ENCODE data around the gene IGF2BP3. TPM values are rescaled to one million over a fixed set of nuclear protein-coding genes. Genes with fewer than 3 reads are reported as not detected.
A peak's percentile ranks its signal among the peaks of the same experiment; 100 is the strongest.

The IGF2BP3 gene
- total RNA-seq, 2 donors from 2014 or later = 0.39 to 0.56 TPM

DNA sequence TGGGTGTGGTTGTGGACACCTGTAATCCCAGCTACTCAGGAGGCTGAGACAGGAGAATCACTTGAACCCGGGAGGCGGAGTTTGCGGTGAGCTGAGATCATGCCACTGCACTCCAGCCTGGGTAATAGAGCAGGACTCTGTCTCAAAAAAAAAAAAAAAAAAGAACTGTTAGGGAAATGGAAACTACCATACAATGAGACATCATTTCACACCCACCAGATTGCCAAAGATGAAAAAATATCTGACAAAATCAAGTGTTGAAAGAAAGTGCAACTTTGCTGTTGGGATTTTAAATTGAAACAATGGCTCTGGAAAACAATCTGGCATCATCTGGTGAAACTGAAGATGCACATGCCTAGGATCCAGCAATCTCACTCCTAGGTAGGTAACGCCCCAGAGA is 187.2 kb downstream of the IGF2BP3 start:
- peak in 1 of 2 donors; percentile 62 for ATAC-seq
- Mint-ChIP-seq H3K27ac (no peak overlapping the region), H3K36me3 (no peaks in the 10 kb centered on the region), H3K9me3 (no peaks in the 10 kb centered on the region)
- no peak for DNase-seq (ENCODE audit: low spot score in 2 of 2)

DNA sequence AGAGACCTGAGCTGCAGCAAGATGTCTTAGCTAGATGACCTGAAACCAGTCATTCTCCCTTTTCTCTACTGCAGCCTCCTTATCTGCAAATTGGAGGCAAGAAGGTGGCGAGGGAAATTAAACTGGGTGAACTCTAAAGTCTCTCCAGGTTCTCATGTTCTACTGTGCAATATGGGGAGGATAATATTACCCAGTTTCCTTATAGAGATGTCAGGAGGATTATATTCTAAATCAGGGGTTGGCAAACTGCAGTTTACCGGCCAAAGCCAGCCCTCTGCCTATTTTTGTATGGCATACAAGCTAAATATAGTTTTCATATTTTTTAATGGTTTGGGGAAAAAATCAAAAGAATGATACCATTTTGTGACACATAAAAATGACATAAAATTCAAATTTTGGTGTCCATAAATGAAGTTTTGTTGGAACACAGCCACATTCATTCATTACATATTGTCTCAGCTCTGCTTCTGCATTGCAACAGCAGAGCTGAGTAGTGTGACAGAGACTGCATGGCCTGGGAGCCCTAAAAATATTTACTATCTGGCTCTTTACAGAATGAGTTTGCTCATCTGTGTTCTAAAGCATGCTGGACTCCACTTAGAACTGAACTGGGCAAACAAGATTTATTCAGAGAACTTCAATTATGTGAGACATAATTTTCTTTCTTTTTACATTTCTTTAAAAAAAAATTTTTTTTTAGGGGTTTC is 190.3 kb downstream of the IGF2BP3 start:
- DNase-seq (ENCODE audit: low spot score in 2 of 2) (no peak), ATAC-seq (no peak)

DNA sequence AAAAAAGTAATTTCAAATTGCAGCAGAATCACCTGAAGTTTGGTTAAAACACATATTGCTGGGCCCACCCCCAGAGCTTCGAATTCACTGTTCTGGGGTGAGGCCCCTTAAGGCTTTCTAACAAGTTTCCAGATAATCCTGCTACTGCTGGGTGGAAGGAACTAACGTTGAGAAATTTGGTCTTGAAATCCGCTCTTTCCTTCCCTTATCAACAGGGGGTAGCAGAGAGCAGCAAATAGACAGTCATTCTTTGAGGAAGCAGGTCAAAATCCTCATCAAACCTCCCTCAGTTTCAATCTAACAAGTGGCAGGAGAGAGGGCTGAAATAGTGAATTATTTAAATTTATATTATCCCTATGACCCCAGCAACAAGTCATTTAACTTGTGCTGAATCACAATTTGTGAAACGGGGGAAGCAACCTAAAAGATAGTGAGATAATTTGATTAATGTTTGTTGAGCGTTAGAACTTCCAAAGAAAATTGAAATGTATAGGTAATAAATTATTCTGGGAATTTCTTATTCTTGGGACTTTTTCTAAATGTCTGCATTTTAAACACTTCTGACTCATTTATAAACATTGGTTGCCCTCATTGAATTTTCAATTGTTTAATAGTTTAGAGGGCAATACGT is 192.8 kb downstream of the IGF2BP3 start:
- ATAC-seq (peak; percentile 30 to 40), DNase-seq (ENCODE audit: low spot score in 2 of 2) (peak in 1 of 2 donors; percentile 51)
- H3K36me3 Mint-ChIP-seq = no peaks in the 10 kb centered on the region
- no peaks in the 10 kb centered on the region for H3K9me3 Mint-ChIP-seq
- no peak overlapping the region for H3K27ac Mint-ChIP-seq

More for the DNA sequence above, 190.3 kb downstream of the IGF2BP3 start:
- Mint-ChIP-seq H3K36me3 (no peaks in the 10 kb centered on the region), H3K9me3 (no peaks in the 10 kb centered on the region), H3K27ac (no peak overlapping the region)

DNA sequence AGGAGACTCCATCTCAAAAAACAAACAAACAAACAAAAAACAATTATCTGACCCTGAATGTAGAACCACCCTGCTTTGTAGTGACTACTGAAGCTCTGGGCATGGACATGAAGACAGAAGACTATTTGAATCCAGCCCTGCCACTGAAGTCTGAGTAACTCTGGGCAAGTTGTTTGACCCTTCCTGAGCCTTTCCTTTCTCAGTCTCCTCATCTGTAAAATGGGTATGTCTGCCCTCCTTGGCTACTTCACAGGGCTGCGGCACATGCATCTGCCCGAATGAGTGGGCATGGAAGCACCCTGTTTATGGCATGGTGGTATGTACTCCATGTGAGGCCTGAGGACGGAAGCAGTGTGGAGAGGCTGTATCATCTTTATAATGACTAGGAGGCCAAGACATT is 193.3 kb downstream of the IGF2BP3 start:
- Mint-ChIP-seq H3K9me3 (no peaks in the 10 kb centered on the region), H3K27ac (no peak overlapping the region), H3K36me3 (no peaks in the 10 kb centered on the region)
- no peak for ATAC-seq
- no peak for DNase-seq (ENCODE audit: low spot score in 2 of 2)

DNA sequence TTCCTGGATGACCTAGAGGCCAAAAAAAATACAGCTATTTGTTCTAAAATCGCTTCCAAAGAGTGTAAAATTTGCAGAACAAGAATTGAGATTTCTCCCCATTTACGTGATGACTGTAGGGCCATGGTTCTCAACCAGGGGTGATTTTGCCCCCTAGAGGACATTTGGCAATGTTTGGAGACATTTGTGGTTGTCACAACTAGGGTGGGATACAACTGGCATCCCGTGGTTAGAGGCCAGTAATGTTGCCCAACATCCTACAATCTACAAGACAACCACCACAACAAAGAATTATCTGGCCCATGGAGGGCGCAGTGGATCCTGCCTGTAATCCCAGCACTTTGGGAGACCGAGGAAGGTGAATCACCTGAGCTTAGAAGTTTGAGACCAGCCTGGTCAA is 193.9 kb downstream of the IGF2BP3 start:
- Mint-ChIP-seq H3K27ac (no peak overlapping the region), H3K36me3 (no peaks in the 10 kb centered on the region), H3K9me3 (no peaks in the 10 kb centered on the region)
- DNase-seq (ENCODE audit: low spot score in 2 of 2) (no peak), ATAC-seq (no peak)

DNA sequence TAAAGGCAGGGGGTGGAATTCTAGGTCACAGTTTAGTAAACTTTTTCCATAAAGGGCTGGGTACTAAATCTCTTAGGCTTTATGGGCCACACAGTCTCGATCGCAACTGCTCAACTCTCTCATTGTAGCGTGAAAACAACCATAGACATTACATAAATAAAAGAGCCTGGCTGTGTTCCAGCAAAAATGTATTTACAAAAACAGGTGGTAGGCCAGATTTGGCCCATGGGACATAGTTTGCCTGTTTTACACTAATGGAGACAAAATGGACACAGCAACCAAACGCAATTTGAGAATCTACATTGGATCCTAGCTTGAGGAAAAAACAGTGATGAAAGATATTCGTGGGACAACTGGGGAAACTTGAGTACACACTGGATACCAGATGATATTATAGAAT is 194.4 kb downstream of the IGF2BP3 start:
- no peaks in the 10 kb centered on the region for H3K36me3 Mint-ChIP-seq
- no peak overlapping the region for H3K27ac Mint-ChIP-seq
- no peak for DNase-seq (ENCODE audit: low spot score in 2 of 2)
- H3K9me3 Mint-ChIP-seq = no peaks in the 10 kb centered on the region
- ATAC-seq = no peak

DNA sequence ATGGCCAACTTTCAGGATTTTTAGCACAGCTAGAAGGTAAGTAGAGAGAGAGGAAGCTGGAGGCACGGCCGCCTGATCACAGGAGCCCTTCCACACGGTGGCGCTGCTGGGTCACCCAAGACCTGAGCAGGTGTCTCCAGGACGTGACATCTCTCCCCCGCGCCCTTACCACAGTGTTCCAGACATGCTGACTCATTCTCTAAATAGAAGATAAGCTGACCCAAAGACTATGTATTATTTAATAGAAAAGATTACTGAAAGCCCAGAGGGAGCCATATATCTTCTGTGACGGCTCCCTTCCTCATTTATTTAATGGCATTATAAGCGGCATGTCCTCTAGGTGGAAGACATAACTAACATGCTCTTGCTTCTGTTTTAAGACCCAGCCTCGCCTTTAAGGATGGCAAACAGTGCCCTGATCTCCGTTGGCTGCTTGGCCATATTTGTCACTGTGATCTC is 197.1 kb downstream of the IGF2BP3 start:
- Mint-ChIP-seq H3K36me3 (no peaks in the 10 kb centered on the region), H3K9me3 (no peaks in the 10 kb centered on the region), H3K27ac (peak overlapping the region; percentile 48 to 87)
- DNase-seq (ENCODE audit: low spot score in 2 of 2) (peak; percentile 88 to 94), ATAC-seq (peak; percentile 98 to 99)

DNA sequence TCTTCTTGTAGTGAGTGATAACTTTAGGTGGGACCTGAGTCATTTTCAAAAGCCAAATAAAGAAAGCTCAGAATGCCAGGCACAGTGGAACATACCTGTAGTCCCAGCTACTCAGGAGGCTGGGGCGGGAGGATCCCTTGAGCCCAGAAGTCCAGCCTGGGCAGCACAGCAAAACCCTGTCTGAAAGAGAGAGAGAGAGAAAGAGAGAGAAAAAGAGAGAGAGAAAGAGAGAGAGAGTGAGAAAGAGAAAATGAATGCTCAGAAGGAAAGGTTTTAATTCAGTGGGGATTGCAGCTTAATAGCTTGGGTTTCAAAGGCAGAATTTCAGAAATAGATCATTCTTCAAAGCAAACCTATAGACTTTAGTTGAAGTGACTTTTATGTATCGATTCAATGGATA is 198.0 kb downstream of the IGF2BP3 start:
- H3K9me3 Mint-ChIP-seq = no peaks in the 10 kb centered on the region
- DNase-seq (ENCODE audit: low spot score in 2 of 2) = no peak
- H3K36me3 Mint-ChIP-seq = no peaks in the 10 kb centered on the region
- H3K27ac Mint-ChIP-seq = peak overlapping the region in 1 of 2 donors; percentile 16
- no peak for ATAC-seq

DNA sequence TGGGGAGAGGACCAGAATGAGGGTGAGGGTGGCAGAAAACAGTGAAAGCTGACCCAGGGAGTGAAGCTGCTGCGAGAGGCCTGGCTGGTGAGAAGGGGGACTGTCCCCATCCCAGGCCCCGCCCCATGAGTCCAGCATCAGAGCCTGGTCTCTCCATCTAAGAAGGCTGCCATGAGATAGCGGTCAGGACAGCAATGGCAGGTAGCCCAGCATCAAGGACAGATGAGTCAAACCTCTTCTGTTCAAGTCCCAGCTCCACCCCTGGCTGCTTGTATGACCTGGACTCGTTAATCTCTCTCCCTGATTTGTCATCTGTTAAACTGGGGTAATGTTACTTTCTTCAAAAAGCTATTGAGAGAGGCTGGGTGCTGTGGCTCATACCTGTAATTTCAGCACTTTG is 201.5 kb downstream of the IGF2BP3 start:
- Mint-ChIP-seq H3K27ac (no peak overlapping the region), H3K9me3 (no peaks in the 10 kb centered on the region), H3K36me3 (no peaks in the 10 kb centered on the region)
- DNase-seq (ENCODE audit: low spot score in 2 of 2) (no peak), ATAC-seq (no peak)

DNA sequence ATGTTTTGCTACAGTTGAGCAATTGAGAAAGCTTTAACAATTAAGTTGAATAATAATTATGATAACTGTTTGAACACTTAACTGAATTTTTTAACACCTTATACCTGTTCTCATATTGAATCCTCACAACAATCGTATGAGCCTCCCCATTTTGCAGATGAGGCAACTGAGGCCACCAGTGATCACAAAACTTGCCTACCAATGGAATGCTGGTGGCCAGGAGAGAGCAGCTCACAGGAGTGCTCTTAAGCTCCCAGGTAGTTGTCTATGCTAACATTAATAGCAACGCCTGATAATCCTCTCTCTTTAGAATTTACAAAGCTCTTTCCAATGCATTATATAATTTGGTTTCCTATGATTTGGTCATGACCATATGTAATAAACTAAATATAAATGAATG is 202.1 kb downstream of the IGF2BP3 start:
- Mint-ChIP-seq H3K36me3 (no peaks in the 10 kb centered on the region), H3K27ac (no peak overlapping the region), H3K9me3 (no peaks in the 10 kb centered on the region)
- DNase-seq (ENCODE audit: low spot score in 2 of 2) (no peak), ATAC-seq (no peak)

DNA sequence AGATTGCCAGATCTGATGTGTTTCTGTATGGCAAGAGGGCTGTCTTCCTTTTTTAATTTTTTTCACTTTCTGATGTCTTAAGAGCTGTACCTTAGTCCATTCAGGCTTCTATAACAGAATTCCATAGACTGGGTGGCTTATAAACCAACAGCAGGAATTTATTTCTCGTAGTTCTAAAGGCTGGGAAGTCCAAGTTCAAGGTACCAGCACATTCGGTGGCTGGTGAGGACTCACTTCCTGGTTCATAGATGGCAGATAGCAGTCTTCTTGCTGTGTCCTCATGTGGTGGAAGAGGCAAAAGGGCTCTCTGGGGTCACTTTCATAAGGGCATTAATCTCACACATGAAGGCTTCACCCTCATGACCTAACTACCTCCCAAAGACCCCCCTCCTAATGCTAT is 202.9 kb downstream of the IGF2BP3 start:
- ATAC-seq (no peak), DNase-seq (ENCODE audit: low spot score in 2 of 2) (no peak)
- H3K9me3 Mint-ChIP-seq = no peaks in the 10 kb centered on the region
- H3K27ac Mint-ChIP-seq = no peak overlapping the region
- H3K36me3 Mint-ChIP-seq = no peaks in the 10 kb centered on the region

DNA sequence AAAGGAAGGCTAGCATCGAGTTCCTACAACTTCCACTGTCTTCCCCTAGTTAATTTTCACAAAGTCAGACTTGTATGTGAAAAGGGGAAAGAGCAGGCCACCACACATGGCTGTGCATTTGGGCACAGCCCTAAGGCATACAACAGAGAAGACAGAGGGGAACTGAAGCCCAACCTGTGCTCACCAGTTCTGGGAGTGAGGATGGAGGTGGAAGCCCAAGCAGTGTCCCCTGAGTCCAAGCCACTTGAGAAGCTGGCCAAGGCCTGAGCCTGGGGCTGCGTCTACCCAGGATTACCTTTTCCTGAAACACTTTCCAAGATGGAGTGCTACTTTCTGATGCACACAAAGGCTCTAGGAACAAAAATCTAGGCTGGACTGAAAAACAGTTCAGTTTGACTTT is 203.4 kb downstream of the IGF2BP3 start:
- ATAC-seq (no peak), DNase-seq (ENCODE audit: low spot score in 2 of 2) (no peak)
- Mint-ChIP-seq H3K27ac (no peak overlapping the region), H3K9me3 (no peaks in the 10 kb centered on the region), H3K36me3 (no peaks in the 10 kb centered on the region)

DNA sequence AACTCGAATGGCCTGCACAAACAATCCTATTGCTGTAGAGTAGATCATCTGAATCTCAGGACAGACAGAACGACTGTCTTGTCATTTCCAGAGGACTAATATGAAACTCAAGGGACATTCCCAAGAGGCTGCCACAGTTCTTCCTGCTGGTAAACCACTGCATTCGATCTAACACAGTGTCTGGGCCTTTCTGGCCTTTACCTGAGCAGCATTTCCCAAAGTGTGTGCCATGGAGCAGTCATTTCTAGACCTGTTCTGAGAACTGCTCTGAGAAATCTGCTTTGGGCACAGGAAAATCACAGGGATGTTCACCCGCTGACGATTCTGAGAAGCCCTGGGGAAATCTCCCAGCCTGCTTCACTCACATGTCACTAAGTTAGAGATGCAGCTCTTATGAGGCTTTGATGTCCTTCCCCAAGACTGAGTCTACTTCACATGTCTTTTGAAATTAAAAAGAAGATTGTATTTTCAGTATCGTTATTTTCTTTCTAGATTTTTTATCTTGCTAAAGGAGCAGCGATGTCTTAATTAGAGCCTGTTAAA is 205.3 kb downstream of the IGF2BP3 start:
- H3K36me3 Mint-ChIP-seq = no peaks in the 10 kb centered on the region
- H3K27ac Mint-ChIP-seq = no peak overlapping the region
- H3K9me3 Mint-ChIP-seq = no peaks in the 10 kb centered on the region
- ATAC-seq = peak; percentile 41 to 90
- DNase-seq (ENCODE audit: low spot score in 2 of 2) = no peak

DNA sequence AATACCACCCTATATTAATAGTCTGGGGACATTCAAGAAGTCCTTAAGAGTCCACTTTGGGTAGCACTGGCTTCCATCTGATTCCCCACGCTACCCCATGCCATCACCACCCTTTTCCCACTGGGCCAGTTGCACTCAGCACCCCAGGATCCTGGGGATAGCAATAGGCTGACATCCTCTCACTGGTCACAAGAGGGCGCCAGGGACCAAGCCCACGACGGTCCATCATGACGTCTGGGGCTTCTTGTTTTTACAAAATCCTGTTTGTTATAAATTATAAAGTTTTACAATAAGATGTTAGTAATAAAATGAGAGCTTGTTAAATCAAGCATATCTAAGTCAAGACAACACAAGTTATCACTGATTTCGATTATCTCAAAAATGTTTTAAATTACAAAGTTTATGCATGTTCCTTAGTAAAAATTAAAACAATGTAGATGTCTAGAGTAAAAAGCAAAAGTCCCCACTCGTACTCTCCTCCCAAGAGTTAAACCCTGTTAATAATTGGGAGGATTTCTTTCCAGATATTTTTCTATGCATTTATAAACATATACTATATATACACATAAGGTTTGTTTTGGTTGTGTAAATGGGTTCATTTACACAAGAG is 208.3 kb downstream of the IGF2BP3 start:
- Mint-ChIP-seq H3K9me3 (no peaks in the 10 kb centered on the region), H3K36me3 (no peaks in the 10 kb centered on the region), H3K27ac (no peak overlapping the region)
- ATAC-seq (peak; percentile 76 to 91), DNase-seq (ENCODE audit: low spot score in 2 of 2) (peak in 1 of 2 donors; percentile 69)

DNA sequence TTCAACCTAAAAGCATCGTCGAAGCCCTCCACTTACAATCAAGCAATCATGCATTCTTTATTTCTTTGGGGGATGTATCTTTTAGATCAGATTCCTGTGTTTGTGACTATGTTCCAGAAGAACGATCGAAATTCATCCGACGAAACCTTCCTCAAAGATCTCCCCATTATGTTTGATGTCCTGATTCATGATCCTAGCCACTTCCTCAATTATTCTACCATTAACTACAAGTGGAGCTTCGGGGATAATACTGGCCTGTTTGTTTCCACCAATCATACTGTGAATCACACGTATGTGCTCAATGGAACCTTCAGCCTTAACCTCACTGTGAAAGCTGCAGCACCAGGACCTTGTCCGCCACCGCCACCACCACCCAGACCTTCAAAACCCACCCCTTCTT is 209.9 kb downstream of the IGF2BP3 start:
- H3K9me3 Mint-ChIP-seq = no peaks in the 10 kb centered on the region
- no peak overlapping the region for H3K27ac Mint-ChIP-seq
- H3K36me3 Mint-ChIP-seq = no peaks in the 10 kb centered on the region
- ATAC-seq = no peak
- DNase-seq (ENCODE audit: low spot score in 2 of 2) = no peak
